ENCODE measurements around the gene MAGEB2.
"Not testable (repeated sequence)": the region's sequence is repeated elsewhere in the genome, so short reads cannot be mapped to it uniquely, and the experiment has no call there.

Gene MAGEB2, protein sequence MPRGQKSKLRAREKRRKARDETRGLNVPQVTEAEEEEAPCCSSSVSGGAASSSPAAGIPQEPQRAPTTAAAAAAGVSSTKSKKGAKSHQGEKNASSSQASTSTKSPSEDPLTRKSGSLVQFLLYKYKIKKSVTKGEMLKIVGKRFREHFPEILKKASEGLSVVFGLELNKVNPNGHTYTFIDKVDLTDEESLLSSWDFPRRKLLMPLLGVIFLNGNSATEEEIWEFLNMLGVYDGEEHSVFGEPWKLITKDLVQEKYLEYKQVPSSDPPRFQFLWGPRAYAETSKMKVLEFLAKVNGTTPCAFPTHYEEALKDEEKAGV

DNA sequence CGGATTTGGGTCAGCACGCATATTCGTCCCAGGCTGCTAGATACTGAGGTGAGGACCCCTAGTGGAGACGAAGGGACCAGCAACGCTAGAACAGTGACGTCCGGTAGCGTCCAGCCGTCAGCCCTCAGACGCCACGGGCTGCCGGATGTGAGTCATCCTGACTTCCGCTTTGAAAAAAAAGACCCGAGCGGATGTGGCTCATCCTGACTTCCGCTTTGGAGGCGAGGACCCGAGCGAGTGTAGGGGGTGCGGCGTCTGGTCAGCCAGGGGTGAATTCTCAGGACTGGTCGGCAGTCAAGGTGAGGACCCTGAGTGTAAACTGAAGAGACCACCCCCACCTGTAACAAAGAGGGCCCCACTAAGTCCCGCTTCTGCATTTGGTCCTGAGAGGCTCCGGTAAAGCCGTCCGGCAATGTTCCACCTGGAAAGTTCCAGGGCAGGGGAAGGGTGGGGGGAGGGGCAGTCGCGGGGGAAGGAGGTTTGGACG, at the start of gene MAGEB2:
TSS of gene MAGEB2 (plus strand) at position 207 of the 487 bp plus-strand sequence. CDS start 3,018 bp downstream, outside the sequence.
- no peak for DNase-seq

DNA sequence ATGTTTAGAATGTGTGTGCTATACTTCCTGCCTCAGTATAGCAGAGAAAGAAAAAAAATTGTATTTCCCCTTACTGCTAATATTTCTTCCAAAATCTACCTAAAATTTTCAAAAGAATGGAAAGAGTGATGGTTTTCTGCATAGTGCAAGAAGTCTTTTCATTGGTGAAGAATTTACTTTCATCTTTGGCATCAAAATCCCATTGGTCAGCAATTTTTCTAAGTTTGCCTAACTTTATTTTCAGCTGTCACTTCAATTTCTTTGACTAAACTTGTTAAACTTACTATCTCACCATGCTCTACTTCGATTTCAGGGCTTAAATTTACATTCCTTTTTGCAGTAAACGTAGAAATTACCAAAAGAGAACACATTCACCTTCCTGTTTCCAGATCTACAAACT, 44.5 kb upstream of the MAGEB2 start:
- no peak for DNase-seq

DNA sequence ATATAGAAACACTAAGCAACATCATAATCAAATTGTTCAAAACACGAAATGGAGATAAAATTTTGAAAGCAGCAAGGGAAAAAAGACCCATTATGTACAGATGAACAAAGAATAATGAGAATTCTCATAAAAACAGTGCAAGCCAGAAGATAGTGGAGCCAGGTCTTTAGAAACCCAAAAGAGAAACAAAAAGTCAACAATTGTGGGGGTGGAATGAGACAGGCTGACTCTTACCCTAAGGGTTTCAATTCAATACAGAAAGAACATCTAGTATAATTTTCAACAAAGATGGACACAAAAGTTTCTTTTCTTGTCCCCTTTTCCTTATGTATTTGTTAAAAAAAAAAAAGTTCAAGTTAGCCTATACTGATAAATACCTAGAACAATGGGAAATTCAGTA, 34.0 kb upstream of the MAGEB2 start:
- DNase-seq, result no peak

DNA sequence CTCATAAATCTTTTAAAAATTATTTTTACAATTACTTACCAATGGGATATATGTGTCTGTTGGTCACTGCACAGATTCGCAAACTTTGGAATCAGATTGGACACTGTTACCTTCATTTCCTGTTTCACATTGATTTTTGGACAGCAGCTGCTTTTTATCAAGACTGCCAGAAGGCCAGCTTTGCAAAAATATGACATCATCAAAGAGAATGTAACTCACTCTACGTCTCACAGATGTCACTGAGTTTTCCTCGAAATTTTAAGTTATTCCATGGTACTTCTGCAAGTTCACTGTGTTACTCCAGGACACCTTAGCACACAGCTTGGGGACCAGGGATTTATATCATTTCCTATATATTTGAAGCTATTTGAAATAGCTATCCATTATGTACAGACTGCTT, 31.8 kb upstream of the MAGEB2 start:
- DNase-seq, result no peak

DNA sequence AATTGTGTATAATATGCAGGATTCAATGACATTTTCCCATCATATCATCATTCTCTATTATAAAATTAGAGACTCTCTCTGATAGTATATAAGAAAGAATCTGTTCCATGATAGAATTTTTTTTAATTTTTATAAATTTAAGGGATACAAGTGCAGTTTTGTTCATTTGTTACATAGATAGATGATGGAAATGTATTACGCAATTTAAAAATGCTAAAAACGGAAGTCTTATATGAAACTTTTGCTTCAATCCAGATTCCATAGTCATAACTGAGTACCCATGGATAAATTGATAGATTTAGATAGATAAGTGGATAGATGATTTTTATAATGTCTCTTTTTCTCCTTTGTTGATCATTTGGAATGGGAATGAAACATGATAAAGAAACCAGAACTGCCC, 24.9 kb upstream of the MAGEB2 start:
- DNase-seq, result no peak

DNA sequence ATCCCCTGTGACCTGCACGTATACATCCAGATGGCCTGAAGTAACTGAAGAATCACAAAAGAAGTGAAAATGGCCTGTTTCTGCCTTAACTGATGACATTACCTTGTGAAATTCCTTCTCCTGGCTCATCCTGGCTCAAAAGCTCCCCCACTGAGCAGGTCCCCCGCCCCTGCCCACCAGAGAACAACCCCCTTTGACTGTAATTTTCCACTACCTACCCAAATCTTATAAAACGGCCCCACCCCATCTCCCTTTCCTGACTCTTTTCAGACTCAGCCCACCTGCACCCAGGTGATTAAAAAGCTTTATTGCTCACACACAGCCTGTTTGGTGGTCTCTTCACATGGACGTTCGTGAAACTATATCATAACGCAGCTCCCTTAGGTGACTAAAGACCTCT, 21.5 kb upstream of the MAGEB2 start:
- DNase-seq, result not testable (repeated sequence)

DNA sequence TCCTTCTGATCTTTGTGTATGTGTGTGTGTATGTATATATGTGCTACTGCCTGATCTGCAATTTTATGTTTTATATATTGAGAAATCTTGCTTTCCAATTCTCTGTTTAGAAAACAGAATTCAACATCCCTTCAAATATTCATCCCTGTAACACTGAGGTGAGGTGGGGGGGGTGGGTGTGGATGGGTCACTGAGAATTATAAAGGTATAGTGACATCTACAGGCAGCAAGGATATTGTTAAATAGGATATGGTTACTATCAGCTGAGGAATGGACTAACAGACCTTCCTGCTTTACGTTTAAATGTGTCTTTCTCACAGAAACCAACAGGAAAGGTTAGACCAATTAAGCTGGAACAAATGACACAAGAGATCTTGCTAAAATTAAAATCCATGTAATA, 19.0 kb upstream of the MAGEB2 start:
- no peak for DNase-seq

GRCh38 chrX:30212172-30212571, 3.2 kb upstream of the MAGEB2 start:
- DNase-seq, result no peak

DNA sequence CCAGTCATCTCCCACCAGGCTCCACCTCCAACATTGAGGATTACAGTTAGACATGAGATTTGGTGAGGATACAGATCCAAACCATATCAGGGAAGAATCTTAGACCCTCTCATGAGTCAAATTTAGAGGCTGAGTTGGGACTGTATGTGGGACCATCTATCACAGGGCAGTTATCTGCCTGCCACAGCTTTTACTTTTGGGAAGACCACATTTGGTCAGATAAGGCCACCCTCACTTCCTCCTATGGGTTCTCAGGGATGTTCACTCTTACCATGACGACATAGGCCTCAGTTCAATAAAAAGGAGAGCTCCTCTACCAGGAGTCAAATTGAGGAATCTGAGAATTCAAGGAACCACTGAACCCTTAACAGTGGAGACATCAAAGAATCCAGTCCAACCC, 2.1 kb downstream of the MAGEB2 start:
- DNase-seq, result no peak

DNA sequence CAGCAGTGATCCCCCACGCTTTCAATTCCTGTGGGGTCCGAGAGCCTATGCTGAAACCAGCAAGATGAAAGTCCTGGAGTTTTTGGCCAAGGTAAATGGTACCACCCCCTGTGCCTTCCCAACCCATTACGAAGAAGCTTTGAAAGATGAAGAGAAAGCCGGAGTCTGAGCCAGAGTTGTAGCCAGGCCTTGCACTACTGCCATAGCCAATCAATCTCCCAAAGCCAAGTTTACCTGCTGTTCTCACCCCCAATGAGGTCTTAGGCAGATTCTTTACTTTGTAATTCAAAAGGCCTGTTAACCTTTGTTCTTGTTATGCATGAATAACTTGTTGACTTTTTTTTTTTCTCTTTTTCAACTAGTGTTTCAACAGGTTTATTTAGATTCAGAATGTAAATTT, 4.0 kb downstream of the MAGEB2 start:
- DNase-seq, result no peak

- DNase-seq, result no peak
Observed at GRCh38 chrX:30220661-30221060, 5.3 kb downstream of the MAGEB2 start.

DNA sequence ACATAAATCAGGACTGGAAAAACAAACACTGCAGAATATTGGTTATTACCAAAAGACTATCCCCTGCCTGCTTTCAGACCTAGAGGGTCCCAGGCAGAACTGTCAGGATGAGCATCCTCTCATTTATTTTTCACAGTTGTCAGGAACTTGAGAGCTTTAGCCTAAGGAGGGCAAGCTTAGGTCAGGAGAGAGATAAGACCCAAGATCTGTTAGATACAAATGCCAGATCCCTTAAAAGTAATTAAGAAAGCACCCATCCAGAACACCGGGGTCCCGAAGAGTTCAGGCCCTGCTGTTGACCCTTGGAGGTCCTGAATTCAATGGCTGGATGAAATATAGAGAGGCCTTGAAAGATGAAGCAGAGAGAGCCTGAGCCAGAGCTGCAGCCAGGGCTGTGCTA, 9.2 kb downstream of the MAGEB2 start:
- no peak for DNase-seq

- DNase-seq, result no peak
Observed at GRCh38 chrX:30228526-30228925, 13.2 kb downstream of the MAGEB2 start.

GRCh38 chrX:30230395-30230794, 15.0 kb downstream of the MAGEB2 start, which contains the start of gene MAGEB3:
Gene MAGEB3 (plus strand): TSS chrX:30230657. CDS start chrX:30235925, 5,268 bp downstream.
- no peak for DNase-seq

GRCh38 chrX:30241724-30242415, 26.5 kb downstream of the MAGEB2 start, which contains the start of gene MAGEB4:
Gene MAGEB4 (plus strand): TSS chrX:30242000. CDS start chrX:30242136, 136 bp downstream.
- no peak for DNase-seq

- DNase-seq, result no peak
Observed at GRCh38 chrX:30246769-30247489, 31.6 kb downstream of the MAGEB2 start, which contains the start of gene MAGEB1. Gene MAGEB1 (plus strand): TSS chrX:30247146. CDS start chrX:30250494, 3,348 bp downstream.

- DNase-seq, result no peak
Observed at GRCh38 chrX:30248854-30249253, 33.5 kb downstream of the MAGEB2 start.

DNA sequence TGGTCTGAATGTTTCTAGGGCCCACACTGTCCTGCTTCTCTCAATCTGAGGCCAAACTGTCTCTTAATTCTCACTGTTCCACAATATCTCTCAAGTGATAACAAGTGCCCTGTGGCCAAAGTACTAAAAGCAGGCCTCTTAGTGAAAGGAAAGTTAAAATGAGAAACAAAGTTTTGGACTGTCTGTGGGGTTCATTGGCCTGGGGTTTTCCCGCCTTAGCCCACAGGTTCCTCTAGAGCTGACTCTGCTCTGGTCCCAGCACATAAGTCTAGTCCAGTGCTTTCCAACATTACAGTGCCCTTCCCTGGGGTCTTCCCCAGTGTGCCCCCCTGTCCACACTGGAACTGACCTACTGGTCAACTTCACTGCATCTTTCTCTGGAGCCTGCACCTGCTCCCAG, 37.9 kb downstream of the MAGEB2 start:
- DNase-seq, result no peak

DNA sequence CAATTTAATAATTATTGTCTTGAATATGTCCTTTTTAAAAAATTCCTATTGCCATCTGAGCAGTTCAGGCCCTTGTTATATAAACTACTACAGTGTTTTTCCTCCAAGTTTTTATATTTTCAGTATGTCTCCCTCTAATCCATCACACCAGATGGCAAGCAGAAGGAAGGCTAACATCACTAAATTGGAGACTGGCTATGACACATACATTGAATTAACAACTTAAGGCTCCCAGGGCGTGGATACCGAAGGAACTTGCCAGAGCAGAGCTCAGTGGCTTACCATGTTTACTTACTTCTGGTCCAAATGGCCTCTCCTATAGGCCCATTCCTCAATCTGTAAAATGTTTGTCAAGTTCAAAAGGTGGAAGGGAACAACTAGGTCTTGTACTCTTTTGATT, 44.6 kb downstream of the MAGEB2 start:
- DNase-seq, result no peak

DNA sequence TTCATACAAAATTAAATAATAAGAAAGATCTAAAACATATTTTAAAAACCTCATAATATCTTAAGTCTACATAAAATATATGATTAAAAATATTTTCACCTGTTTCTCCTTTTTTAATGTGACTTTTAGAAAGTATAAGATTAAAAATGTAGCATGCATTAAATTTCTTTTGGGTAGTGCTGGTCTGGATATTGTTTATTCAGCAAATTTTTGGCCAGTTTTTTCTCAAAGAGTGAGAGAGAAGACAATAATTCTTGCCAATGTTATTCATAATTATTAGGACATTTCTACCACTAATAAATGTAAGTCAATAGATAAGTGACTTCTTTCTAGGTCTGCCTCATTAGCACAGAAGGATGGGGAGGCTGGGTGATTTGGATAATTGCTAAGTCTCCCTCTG, 45.6 kb downstream of the MAGEB2 start:
- no peak for DNase-seq

DNA sequence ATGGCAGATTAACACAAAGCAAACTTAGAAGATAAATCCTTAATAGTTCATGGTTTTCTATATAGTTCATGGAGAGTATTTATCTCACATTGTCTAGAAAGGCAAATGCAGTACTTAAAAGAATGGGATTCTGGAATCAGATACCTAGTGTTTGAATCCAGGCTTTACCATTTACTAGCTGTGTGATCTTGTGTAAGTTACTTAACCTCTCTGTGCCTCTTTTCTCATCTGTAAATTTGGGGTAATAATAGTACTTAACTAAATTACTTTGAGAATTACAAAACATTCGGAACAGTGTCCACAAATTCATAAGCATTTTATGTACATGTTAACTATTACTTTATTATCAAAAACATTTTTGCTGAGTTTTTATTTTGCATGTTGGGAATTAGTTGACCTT, 47.4 kb downstream of the MAGEB2 start:
- DNase-seq, result no peak
